GM19193 (cell line): Measurements from ENCODE around the gene MIEF1.

Experiments used
- POLR2A ChIP-seq: IDR thresholded peaks from 4 replicates; pipeline ENCODE4 v1.6.1; 2011; ENCODE audit not compliant: insufficient read depth, insufficient read length; ENCODE audit errors: extremely low read depth

Gene MIEF1

GRCh38 chr22:39545386-39546365 is 43.6 kb downstream of the MIEF1 start:
- TF ChIP-seq POLR2A, result no peak

- TF ChIP-seq POLR2A, result no peak
These were observed 44.9 kb downstream of the MIEF1 start for GRCh38 chr22:39546889-39547586.

GRCh38 chr22:39547587-39547947 is 45.5 kb downstream of the MIEF1 start:
- no peak for TF ChIP-seq POLR2A

- TF ChIP-seq POLR2A, result no peak
These were observed 51.3 kb downstream of the MIEF1 start for GRCh38 chr22:39553429-39553828.

- no peak for TF ChIP-seq POLR2A
These were observed 52.1 kb downstream of the MIEF1 start for GRCh38 chr22:39554151-39554550.

- TF ChIP-seq POLR2A, result no peak
These were observed 55.1 kb downstream of the MIEF1 start for GRCh38 chr22:39556970-39557841.

GRCh38 chr22:39558254-39558727 is 56.2 kb downstream of the MIEF1 start:
- TF ChIP-seq POLR2A, result no peak

GRCh38 chr22:39558950-39559349 is 56.9 kb downstream of the MIEF1 start:
- no peak for TF ChIP-seq POLR2A

GRCh38 chr22:39559456-39560105 is 57.5 kb downstream of the MIEF1 start:
- no peak for TF ChIP-seq POLR2A

GRCh38 chr22:39560127-39560526 is 58.0 kb downstream of the MIEF1 start:
- no peak for TF ChIP-seq POLR2A

- no peak for TF ChIP-seq POLR2A
These were observed 60.9 kb downstream of the MIEF1 start for GRCh38 chr22:39562839-39563489.

- no peak for TF ChIP-seq POLR2A
These were observed 61.7 kb downstream of the MIEF1 start for GRCh38 chr22:39563571-39564428.

- no peak for TF ChIP-seq POLR2A
These were observed 63.4 kb downstream of the MIEF1 start for GRCh38 chr22:39565414-39565944.
